Mesothelial cell of epicardium (in vitro differentiated cells): ENCODE data around the gene RAB9A. TPM values are rescaled to one million over a fixed set of nuclear protein-coding genes. Genes with fewer than 3 reads are reported as not detected.

Experiments used
- DNase-seq, 2 experiments: peaks; one replicate each; pipeline ENCODE4 v3.0.0; 2021; ENCODE audit warnings: low spot score in 2 of 2; ENCODE audit not compliant: unreplicated experiment in 2 of 2
- H3K27ac Mint-ChIP-seq: 2 replicates; pipeline ENCODE4 v1.8.0; 2021; ENCODE audit warnings: mixed read lengths
- H3K27me3 Mint-ChIP-seq: 2 replicates; pipeline ENCODE4 v1.8.0; 2021; ENCODE audit warnings: low read depth, mixed read lengths
- H3K36me3 Mint-ChIP-seq: 2 replicates; pipeline ENCODE4 v1.8.0; 2021; ENCODE audit warnings: mixed read lengths
- H3K4me1 Mint-ChIP-seq: 2 replicates; pipeline ENCODE4 v1.8.0; 2021; ENCODE audit warnings: mixed read lengths
- H3K4me3 Mint-ChIP-seq: 2 replicates; pipeline ENCODE4 v1.8.0; 2021; ENCODE audit warnings: mild to moderate bottlenecking, moderate library complexity, mixed read lengths
- H3K9me3 Mint-ChIP-seq: 2 replicates; pipeline ENCODE4 v1.8.0; 2021; ENCODE audit warnings: mixed read lengths
- total RNA-seq: library from RNA; stranded (reverse); gene quantifications from 3 replicates; pipeline ENCODE4 v1.2.1, GENCODE V29; 2021
- TF ChIP-seq, protein P1 (sequence below): fragments of 200-600 bp; sonication (generic); IDR thresholded peaks from one replicate; pipeline ENCODE4 v1.5.0; 2021; ENCODE audit warnings: antibody characterized with exemption; ENCODE audit not compliant: unreplicated experiment

RAB9A gene
- total RNA-seq, 1 donor from 2014 or later: 21.0 TPM

DNA sequence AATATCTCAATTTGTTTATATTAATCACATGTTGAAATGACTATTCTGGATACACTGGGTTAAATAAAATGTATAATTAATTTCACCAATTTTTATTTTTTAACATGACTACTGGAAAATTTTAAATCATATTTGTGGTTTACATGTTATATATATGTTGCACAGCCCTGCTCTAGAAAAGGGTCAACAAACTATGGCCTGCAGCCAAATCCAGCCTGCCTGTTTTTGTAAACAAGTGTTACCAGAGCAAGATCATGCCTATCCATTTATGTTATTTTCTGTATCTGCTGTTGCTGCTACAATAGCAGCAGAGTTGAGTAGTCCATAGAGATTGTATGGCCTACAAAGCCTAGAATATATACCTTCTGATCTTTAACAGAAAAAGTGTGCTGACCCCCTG, 34.8 kb upstream of the RAB9A start:
- H3K27me3 Mint-ChIP-seq: no peaks in the 10 kb centered on the region
- peaks cover 7% of the 10 kb centered on the region for H3K9me3 Mint-ChIP-seq
- no peak for DNase-seq
- TF ChIP-seq, protein P1, sequence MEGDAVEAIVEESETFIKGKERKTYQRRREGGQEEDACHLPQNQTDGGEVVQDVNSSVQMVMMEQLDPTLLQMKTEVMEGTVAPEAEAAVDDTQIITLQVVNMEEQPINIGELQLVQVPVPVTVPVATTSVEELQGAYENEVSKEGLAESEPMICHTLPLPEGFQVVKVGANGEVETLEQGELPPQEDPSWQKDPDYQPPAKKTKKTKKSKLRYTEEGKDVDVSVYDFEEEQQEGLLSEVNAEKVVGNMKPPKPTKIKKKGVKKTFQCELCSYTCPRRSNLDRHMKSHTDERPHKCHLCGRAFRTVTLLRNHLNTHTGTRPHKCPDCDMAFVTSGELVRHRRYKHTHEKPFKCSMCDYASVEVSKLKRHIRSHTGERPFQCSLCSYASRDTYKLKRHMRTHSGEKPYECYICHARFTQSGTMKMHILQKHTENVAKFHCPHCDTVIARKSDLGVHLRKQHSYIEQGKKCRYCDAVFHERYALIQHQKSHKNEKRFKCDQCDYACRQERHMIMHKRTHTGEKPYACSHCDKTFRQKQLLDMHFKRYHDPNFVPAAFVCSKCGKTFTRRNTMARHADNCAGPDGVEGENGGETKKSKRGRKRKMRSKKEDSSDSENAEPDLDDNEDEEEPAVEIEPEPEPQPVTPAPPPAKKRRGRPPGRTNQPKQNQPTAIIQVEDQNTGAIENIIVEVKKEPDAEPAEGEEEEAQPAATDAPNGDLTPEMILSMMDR: no peak
- no peak overlapping the region for H3K27ac Mint-ChIP-seq
- H3K4me3 Mint-ChIP-seq: no peak overlapping the region
- H3K36me3 Mint-ChIP-seq: no peaks in the 10 kb centered on the region
- H3K4me1 Mint-ChIP-seq: peaks cover 14% of the 10 kb centered on the region

DNA sequence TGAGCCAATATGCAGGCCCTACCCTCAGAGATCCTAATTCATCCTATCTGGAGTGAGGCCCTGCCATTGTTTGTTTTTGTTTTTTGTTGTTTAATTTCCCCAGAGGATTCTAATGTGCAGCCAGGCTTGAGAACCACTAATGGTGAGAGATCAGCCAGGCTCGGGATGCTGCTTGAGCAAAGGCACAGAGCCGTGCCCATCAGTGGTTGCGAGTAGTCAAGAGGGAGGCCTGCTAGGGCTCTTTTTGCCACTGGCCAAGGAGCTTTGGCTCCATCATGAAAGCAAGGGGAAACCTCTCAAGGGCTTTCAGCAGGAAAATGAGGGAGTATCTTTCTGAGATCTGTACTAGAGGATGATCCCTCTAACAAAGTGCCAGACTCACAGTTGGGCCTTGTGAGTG, 33.3 kb upstream of the RAB9A start:
- Mint-ChIP-seq H3K27ac (no peak overlapping the region), H3K36me3 (peaks cover 5% of the 10 kb centered on the region), H3K9me3 (peaks cover 12% of the 10 kb centered on the region), H3K4me3 (no peak overlapping the region), H3K4me1 (peaks cover 13% of the 10 kb centered on the region), H3K27me3 (no peaks in the 10 kb centered on the region)
- no peak for DNase-seq
- TF ChIP-seq, protein P1: no peak

DNA sequence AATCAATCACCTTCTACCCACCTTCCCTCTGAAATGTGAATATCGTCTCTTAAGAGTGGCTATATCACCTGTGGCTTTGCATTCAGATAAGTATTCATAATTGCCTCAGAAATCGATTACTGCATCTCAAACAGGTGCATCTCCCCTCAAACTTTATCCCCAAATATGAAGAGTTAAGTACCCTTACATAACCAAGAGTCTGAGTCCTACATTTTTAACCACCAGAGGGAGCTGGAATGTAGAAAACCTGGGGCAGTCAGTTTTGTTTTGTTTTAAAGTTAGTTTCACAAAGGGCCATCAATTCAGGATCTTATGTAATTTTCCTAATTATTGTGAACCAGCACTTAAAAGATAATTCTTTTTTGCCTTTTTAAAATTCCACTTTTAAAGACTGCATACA, 30.3 kb upstream of the RAB9A start:
- H3K4me3 Mint-ChIP-seq: no peak overlapping the region
- peaks cover 15% of the 10 kb centered on the region for H3K9me3 Mint-ChIP-seq
- peaks cover 19% of the 10 kb centered on the region for H3K36me3 Mint-ChIP-seq
- DNase-seq: no peak
- H3K27ac Mint-ChIP-seq: peak overlapping the region; percentile 88
- TF ChIP-seq, protein P1: peak; percentile 66
- H3K27me3 Mint-ChIP-seq: no peaks in the 10 kb centered on the region
- peaks cover 7% of the 10 kb centered on the region for H3K4me1 Mint-ChIP-seq

DNA sequence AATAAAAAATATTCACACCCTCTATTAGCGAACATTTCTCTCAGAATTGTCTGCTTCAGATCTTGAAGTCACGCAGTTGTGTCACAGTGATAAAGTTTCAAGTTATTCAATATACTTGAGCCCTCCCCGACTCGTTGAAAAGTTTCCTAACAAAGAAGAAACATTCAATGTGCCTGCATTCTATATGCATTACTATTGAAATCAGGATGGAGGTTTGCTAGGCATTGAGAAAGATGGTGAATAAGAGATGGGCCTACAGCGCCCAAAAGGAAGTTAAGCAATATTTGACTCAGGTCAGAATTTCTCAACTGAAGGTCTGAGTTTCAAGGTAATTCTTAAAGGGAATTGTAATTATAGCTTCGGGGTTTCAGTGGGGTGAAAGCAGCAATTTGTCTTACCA, 29.9 kb upstream of the RAB9A start:
- DNase-seq: no peak
- Mint-ChIP-seq H3K4me3 (no peak overlapping the region), H3K9me3 (peaks cover 15% of the 10 kb centered on the region), H3K27ac (peak overlapping the region; percentile 88), H3K27me3 (no peaks in the 10 kb centered on the region), H3K4me1 (peaks cover 7% of the 10 kb centered on the region), H3K36me3 (peaks cover 19% of the 10 kb centered on the region)
- TF ChIP-seq, protein P1: no peak

DNA sequence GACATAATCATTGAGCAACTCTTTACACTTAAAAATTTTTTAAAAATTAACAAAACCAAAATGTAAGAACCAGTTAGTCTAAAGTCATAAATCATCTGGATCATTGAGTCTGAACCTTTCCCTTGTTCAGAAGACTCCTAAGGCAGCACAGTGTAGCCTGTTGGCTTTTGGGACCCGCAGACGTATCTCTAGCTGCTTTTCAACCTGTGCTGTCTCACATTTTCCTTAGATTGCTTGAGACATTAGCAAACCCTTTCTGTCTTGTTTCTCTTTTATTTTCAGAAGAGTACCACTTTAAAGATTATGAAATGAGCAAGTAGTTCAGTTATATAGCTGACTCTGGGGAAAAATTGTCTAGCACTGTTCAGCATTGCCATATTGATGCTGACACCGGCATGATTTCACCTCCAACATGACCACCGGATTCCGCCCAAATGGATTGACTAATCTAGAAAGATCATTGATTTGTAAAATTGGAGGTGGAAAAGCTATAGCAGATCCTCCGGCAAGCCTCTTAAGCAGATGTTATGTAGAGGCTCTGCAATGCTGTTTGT, 27.1 kb upstream of the RAB9A start:
- Mint-ChIP-seq H3K4me3 (no peak overlapping the region), H3K36me3 (peaks cover 19% of the 10 kb centered on the region), H3K4me1 (peaks cover 9% of the 10 kb centered on the region), H3K9me3 (peaks cover 16% of the 10 kb centered on the region), H3K27ac (peak overlapping the region; percentile 12), H3K27me3 (no peaks in the 10 kb centered on the region)
- DNase-seq: no peak
- TF ChIP-seq, protein P1: no peak

DNA sequence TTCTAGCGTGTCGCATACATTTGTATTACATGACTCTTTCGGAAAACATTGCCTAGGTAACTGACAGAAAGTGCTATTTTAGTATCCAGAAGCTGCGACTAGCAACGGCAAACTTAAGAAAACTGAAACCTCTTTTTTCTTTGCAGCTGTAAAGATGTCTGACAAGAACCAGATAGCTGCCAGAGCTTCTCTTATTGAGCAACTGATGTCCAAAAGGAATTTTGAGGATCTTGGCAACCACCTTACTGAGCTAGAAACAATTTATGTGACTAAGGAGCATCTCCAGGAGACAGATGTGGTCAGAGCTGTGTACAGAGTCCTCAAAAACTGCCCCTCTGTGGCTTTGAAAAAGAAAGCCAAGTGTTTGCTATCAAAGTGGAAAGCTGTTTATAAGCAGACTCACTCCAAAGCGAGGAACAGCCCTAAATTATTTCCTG, 26.6 kb upstream of the RAB9A start:
- Mint-ChIP-seq H3K36me3 (peaks cover 19% of the 10 kb centered on the region), H3K27ac (peak overlapping the region; percentile 43), H3K4me1 (peaks cover 9% of the 10 kb centered on the region), H3K9me3 (peaks cover 12% of the 10 kb centered on the region), H3K27me3 (no peaks in the 10 kb centered on the region), H3K4me3 (no peak overlapping the region)
- TF ChIP-seq, protein P1: no peak
- DNase-seq: no peak
